ENCODE data around the gene NUP93.

The NUP93 gene

GRCh38 chr16:56729735-56730662, at the start of gene NUP93 (continued):
- TF ChIP-seq CTCF (tag by site-specific recombination; IDR thresholded peaks at IDR 0.05) (peak; percentile 24; the same call in 1 of the 2 replicates), ZNF211 (tag by site-specific recombination; IDR thresholded peaks at IDR 0.05; ENCODE audit: low read depth) (no peak), KLF16 (tag by site-specific recombination; IDR thresholded peaks at IDR 0.05) (peak; percentile 51; the same call in 1 of the 2 replicates), ZBTB8A (tag by site-specific recombination; IDR thresholded peaks at IDR 0.05) (peak; percentile 40; the same call in 1 of the 2 replicates), ZNF530 (tag by site-specific recombination; IDR thresholded peaks at IDR 0.05; ENCODE audit: low read depth) (no peak), ZNF624 (tag by site-specific recombination; IDR thresholded peaks at IDR 0.05) (no peak), YY2 (tag by site-specific recombination; IDR thresholded peaks at IDR 0.05) (0 out of 2 replicates have a peak, but pooled peaks have one; percentile 14), MEIS1 (CRISPR knock-in tag; IDR thresholded peaks at IDR 0.05; ENCODE audit: borderline replicate concordance) (no peak), ZNF10 (tag by site-specific recombination; IDR thresholded peaks at IDR 0.05) (no peak; the same call in 1 of the 2 replicates), SP7 (tag by site-specific recombination; IDR thresholded peaks at IDR 0.05) (no peak), ZNF561 (tag by site-specific recombination; IDR thresholded peaks at IDR 0.05; ENCODE audit: borderline replicate concordance) (no peak), HOXA7 (CRISPR knock-in tag; IDR thresholded peaks at IDR 0.05; ENCODE audit: borderline replicate concordance) (no peak), ZEB2 (tag by site-specific recombination; IDR thresholded peaks at IDR 0.05) (0 out of 2 replicates have a peak, but pooled peaks have one; percentile 43), AEBP2 (tag by site-specific recombination; IDR thresholded peaks at IDR 0.05; ENCODE audit: borderline replicate concordance) (no peak), ZNF777 (tag by site-specific recombination; IDR thresholded peaks at IDR 0.05; ENCODE audit: borderline replicate concordance) (peak; percentile 51; the same call in 1 of the 2 replicates), ZNF169 (tag by site-specific recombination; IDR thresholded peaks at IDR 0.05) (no peak), PRDM6 (tag by site-specific recombination; IDR thresholded peaks at IDR 0.05) (no peak), SP3 (tag by site-specific recombination; IDR thresholded peaks at IDR 0.05) (peak; percentile 72), ZNF747 (tag by site-specific recombination; IDR thresholded peaks at IDR 0.05) (no peak), TSHZ1 (tag by site-specific recombination; IDR thresholded peaks at IDR 0.05; ENCODE audit: borderline replicate concordance) (no peak)
- TF ChIP-seq, protein P1, sequence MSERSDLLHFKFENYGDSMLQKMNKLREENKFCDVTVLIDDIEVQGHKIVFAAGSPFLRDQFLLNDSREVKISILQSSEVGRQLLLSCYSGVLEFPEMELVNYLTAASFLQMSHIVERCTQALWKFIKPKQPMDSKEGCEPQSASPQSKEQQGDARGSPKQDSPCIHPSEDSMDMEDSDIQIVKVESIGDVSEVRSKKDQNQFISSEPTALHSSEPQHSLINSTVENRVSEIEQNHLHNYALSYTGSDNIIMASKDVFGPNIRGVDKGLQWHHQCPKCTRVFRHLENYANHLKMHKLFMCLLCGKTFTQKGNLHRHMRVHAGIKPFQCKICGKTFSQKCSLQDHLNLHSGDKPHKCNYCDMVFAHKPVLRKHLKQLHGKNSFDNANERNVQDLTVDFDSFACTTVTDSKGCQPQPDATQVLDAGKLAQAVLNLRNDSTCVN (tag by site-specific recombination; optimal IDR thresholded peaks at IDR 0.05) = peak; percentile 62
- TF ChIP-seq, protein P2, sequence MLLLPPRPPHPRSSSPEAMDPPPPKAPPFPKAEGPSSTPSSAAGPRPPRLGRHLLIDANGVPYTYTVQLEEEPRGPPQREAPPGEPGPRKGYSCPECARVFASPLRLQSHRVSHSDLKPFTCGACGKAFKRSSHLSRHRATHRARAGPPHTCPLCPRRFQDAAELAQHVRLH (tag by site-specific recombination; IDR thresholded peaks at IDR 0.05) = no peak
- TF ChIP-seq, protein P3, sequence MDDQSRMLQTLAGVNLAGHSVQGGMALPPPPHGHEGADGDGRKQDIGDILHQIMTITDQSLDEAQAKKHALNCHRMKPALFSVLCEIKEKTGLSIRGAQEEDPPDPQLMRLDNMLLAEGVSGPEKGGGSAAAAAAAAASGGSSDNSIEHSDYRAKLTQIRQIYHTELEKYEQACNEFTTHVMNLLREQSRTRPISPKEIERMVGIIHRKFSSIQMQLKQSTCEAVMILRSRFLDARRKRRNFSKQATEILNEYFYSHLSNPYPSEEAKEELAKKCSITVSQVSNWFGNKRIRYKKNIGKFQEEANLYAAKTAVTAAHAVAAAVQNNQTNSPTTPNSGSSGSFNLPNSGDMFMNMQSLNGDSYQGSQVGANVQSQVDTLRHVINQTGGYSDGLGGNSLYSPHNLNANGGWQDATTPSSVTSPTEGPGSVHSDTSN (CRISPR knock-in tag; IDR thresholded peaks at IDR 0.05) = no peak
- TF ChIP-seq, protein P4, sequence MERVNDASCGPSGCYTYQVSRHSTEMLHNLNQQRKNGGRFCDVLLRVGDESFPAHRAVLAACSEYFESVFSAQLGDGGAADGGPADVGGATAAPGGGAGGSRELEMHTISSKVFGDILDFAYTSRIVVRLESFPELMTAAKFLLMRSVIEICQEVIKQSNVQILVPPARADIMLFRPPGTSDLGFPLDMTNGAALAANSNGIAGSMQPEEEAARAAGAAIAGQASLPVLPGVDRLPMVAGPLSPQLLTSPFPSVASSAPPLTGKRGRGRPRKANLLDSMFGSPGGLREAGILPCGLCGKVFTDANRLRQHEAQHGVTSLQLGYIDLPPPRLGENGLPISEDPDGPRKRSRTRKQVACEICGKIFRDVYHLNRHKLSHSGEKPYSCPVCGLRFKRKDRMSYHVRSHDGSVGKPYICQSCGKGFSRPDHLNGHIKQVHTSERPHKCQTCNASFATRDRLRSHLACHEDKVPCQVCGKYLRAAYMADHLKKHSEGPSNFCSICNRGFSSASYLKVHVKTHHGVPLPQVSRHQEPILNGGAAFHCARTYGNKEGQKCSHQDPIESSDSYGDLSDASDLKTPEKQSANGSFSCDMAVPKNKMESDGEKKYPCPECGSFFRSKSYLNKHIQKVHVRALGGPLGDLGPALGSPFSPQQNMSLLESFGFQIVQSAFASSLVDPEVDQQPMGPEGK (tag by site-specific recombination; IDR thresholded peaks at IDR 0.05) = peak; percentile 44

All from HEK293 (cell line).